SK-N-MC (cell line): Measurements from ENCODE around the gene RYR2.

Experiments
- EZH2 ChIP-seq: fragments of 200-600 bp; sonication (generic); IDR thresholded peaks from one replicate; pipeline ENCODE4 v1.6.1; 2017; ENCODE audit warnings: antibody characterized with exemption
- POLR2AphosphoS5 ChIP-seq: IDR thresholded peaks from 2 replicates; pipeline ENCODE4 v1.6.1; 2012; ENCODE audit warnings: mild to moderate bottlenecking, low read depth, low read length, borderline replicate concordance

DNA sequence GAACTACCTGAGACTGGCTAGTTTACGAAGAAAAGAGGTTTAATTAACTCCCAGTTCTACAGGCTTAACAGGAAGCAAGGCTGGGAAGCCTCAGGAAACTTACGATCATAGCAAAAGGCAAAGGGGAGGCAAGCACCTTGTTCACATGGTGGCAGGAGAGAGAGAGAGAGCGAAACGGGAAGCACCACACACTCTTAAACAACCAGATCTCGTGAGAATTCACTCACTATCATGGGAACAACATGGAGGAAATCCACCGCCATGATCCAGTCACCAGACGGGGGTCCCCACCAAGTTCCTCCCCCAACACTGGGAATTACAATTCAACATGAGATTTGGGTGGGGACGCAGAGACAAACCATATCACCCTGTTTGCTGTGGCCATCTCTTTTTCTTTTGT lies 49.5 kb upstream of the RYR2 start:
- TF ChIP-seq POLR2AphosphoS5 (no peak), EZH2 (no peak)
